ENCODE results near the gene PRKCQ.
"Not testable (repeated sequence)": the region's sequence is repeated elsewhere in the genome, so short reads cannot be mapped to it uniquely, and the experiment has no call there.

Gene PRKCQ

GRCh38 chr10:6445671-6446316 is 134.3 kb downstream of the PRKCQ start:
- peak; percentile 44 for DNase-seq

- not testable (repeated sequence) for DNase-seq
Observed at GRCh38 chr10:6439875-6440274, 140.2 kb downstream of the PRKCQ start.

GRCh38 chr10:6431861-6432260 is 148.2 kb downstream of the PRKCQ start:
- no peak for DNase-seq

- no peak for DNase-seq
Observed at GRCh38 chr10:6431186-6431585, 148.9 kb downstream of the PRKCQ start.

GRCh38 chr10:6430423-6430980 is 149.6 kb downstream of the PRKCQ start:
- DNase-seq = no peak

- DNase-seq = no peak
Observed at GRCh38 chr10:6427357-6427959, 152.6 kb downstream of the PRKCQ start.

- DNase-seq = no peak
Observed at GRCh38 chr10:6426317-6426716, 153.8 kb downstream of the PRKCQ start.

GRCh38 chr10:6423413-6424170 is 156.5 kb downstream of the PRKCQ start:
- no peak for DNase-seq

GRCh38 chr10:6423004-6423403 is 157.1 kb downstream of the PRKCQ start:
- no peak for DNase-seq

- no peak for DNase-seq
Observed at GRCh38 chr10:6418613-6419216, 161.4 kb downstream of the PRKCQ start.

GRCh38 chr10:6418167-6418566 is 161.9 kb downstream of the PRKCQ start:
- DNase-seq = no peak

GRCh38 chr10:6416892-6417512 is 163.1 kb downstream of the PRKCQ start:
- DNase-seq = no peak

- DNase-seq = no peak
Observed at GRCh38 chr10:6411436-6411835, 168.6 kb downstream of the PRKCQ start.

GRCh38 chr10:6410830-6411229 is 169.2 kb downstream of the PRKCQ start:
- no peak for DNase-seq

GRCh38 chr10:6409971-6410643 is 170.0 kb downstream of the PRKCQ start:
- DNase-seq = peak; percentile 61

- DNase-seq = no peak
Observed at GRCh38 chr10:6408799-6409198, 171.3 kb downstream of the PRKCQ start.

- DNase-seq = no peak
Observed at GRCh38 chr10:6407034-6407721, 172.9 kb downstream of the PRKCQ start.

GRCh38 chr10:6406220-6407033 is 173.6 kb downstream of the PRKCQ start:
- DNase-seq = no peak

- DNase-seq = no peak
Observed at GRCh38 chr10:6405713-6406112, 174.4 kb downstream of the PRKCQ start.

- DNase-seq = no peak
Observed at GRCh38 chr10:6404127-6405072, 175.7 kb downstream of the PRKCQ start.

Measured in CD4-positive, alpha-beta T cell treated with Interleukin-15 for 1 hour (primary cell).